ENCODE measurements around the gene PSMB5.

GRCh38 chr14:23024612-23025075 is 10.1 kb downstream of the PSMB5 start:
- TF ChIP-seq POLR2A (IDR thresholded peaks at IDR 0.05) (no peak), CTCF (IDR thresholded peaks at IDR 0.05) (no peak)
